Activated CD8-positive, alpha-beta memory T cell treated with anti-CD3 and anti-CD28 coated beads for 4 hours (primary cell): ENCODE data around the gene GRIK1.

Experiments used
- DNase-seq, 2 donors: peaks; one replicate each; pipeline ENCODE4 v3.0.0-alpha.2; 2020; ENCODE audit warnings: low read depth in 2 of 2

The GRIK1 gene

GRCh38 chr21:29529139-29529538 is 410.7 kb downstream of the GRIK1 start:
- DNase-seq, result no peak

GRCh38 chr21:29526545-29526944 is 413.3 kb downstream of the GRIK1 start:
- DNase-seq, result no peak

- DNase-seq, result no peak
Measured at GRCh38 chr21:29524055-29524454, 415.7 kb downstream of the GRIK1 start.

DNA sequence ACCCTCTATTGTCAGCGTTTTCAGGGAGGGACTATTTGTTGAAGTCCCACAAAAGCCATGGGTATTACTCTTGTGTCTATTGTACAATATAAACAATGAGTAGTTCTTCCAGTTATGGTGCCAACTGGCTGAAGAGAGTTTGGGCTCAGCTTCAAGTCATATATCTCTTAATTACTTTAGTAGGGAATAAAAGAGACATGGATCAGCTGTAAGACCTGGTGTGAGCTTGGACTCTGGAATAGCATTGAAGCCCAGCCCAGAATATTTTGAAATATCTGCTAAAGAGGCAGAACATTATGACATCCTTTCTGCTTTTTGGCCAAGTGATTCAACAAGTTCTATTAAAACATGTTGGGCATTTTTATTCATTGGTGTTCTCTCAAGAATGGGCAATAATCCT is 416.1 kb downstream of the GRIK1 start:
- DNase-seq, result no peak

DNA sequence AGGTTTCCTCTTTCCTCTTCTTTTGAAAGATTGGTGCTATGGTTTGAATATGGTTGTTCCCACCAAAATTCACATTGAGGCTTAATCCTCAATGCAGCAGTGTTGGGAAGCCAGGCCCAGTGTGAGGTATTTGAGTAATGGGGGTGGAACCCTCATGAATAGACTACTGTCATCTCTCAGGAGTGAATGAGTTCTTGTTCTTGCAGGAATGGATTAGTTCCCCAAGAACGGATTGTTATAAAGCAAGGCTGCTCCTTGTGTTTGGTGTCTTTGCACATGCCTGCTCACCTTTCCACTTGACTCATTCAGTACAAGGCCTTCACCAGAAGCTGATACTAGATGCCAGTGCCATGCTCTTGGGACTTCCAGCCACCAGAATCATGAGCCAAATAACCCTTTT is 417.9 kb downstream of the GRIK1 start:
- no peak for DNase-seq

- no peak for DNase-seq
Measured at GRCh38 chr21:29520171-29520570, 419.6 kb downstream of the GRIK1 start.

DNA sequence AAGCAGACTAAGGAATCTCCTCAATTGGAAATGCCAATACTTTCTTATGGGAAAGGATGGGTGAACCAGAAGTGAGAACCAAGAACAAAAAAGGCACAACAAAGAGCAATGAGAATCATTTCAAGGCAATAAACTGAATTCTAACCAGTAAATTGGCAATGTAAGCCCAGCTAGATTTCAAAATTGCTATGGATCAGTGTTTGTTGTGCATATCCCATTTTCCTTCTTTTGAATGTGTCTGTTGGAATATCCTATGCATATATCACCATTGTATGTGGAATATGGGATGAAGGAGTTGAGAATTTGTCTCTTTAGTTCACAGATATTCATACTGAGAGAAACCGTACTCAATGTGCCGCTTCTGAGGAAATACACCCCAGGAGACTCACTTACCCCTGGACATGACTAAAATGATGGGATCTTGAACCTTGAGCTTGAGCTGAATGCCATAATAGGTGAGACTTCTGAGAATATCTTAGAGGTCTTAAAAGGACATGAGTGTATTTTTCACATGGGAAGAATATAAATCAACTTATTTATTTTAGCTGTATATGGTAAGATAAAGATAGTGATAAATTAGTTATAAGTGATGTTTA is 425.0 kb downstream of the GRIK1 start:
- DNase-seq, result no peak

DNA sequence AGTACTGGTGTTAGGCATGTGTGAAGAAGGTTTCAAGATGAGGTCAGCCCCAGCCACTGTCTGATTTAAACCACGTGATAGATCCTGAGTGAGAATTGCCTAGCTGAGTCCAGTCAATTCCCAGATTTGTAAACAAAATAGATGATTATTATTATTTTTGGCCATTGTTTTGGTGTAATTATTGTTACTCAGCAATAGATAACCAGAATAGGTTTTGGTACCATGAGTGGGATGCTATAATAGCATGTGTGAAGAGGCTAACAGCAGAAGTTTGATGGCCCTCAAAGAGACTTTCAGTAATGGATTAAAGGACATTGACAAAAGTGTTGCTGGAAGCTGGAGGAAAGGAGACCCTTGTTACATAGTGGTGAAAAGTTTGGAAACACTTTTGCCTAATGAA is 426.3 kb downstream of the GRIK1 start:
- DNase-seq, result no peak

GRCh38 chr21:29511096-29511495 is 428.7 kb downstream of the GRIK1 start:
- DNase-seq, result no peak

GRCh38 chr21:29509121-29509520 is 430.7 kb downstream of the GRIK1 start:
- no peak for DNase-seq

DNA sequence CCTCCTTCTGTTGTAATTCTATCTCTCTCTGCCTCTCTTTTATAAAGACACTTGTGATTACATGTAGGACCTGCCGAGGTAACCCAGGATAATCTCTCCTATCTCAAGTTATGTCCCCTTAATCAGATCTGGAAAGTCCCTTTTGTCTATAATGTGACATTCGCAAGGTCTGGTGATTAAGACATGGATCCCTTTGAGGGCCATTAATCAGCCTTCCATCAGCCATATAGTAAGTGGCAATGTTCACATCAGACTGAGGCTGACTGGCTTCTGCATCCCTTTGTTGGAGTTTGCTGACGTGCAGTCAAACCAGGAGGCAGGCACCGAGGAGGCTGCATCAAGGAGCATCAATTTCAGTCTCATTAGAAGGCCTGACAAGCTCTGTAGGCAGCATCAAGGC is 431.5 kb downstream of the GRIK1 start:
- DNase-seq, result no peak

GRCh38 chr21:29506947-29507346 is 432.8 kb downstream of the GRIK1 start:
- no peak for DNase-seq

DNA sequence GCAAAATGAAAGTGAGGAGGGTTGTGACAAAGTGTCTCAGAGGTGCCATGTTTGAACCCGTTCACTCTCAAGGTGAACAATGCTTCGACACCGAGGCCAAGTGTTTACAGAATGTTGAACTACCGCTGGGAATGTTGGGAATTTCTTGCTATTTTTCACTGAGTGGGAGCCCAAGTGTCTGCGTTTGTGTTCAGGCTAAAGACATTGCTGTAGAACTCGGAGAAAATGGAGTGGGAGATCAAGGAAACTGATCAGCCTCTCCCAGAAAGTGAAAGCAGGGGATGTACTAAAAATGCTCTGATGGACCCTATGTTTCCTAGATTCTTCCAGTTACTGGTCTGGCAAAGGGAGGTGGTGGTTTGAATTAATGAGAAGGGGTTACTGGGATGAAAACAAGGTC is 433.6 kb downstream of the GRIK1 start:
- no peak for DNase-seq

GRCh38 chr21:29504751-29505321 is 435.0 kb downstream of the GRIK1 start:
- DNase-seq, result no peak

DNA sequence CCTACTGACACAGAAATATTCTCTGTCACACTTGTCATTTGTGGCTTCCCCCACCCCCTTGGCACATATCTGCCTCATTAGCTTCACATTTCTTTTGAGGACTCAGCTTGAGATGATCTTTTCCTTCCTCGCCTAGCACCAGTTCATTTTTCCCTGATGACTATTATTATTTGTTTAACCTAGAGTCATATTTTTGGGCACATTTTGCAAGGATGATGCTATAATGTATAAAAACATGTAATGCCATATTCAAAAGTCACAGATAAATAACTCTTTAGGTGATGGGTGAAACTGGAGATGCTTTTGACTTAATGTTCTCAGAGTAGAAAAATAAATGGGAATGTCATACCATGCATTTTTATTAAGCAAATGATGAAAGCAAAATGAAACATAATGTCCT is 438.3 kb downstream of the GRIK1 start:
- no peak for DNase-seq

DNA sequence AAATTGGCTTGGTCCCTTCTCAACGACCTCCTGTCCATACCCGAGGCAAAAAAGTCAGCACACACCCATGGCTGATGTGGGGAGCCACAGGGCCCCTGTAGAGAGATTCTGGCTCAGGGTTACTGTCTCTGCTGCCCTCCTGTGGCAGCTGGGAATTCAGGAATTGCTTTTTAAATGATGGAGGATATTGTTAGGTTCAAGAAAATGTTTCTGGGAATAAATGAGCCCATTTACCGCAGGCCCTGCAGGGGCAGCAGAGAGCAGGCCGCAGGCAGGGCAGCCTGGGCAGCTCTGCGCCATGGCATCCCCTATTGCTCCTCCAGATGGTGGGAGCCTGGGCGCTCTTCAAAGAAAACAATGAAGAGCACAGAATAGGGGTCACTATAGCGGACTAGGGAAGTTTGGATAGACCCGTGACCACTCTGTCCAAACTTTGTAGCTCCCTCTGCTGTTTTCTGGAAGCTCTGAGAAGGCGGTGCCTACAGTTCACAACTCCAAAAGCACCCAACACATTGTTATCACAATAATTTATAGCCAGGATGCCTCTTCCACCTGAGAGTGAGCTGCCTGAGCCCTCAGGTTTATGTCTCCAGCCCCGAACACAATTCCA is 440.0 kb downstream of the GRIK1 start:
- DNase-seq, result no peak

DNA sequence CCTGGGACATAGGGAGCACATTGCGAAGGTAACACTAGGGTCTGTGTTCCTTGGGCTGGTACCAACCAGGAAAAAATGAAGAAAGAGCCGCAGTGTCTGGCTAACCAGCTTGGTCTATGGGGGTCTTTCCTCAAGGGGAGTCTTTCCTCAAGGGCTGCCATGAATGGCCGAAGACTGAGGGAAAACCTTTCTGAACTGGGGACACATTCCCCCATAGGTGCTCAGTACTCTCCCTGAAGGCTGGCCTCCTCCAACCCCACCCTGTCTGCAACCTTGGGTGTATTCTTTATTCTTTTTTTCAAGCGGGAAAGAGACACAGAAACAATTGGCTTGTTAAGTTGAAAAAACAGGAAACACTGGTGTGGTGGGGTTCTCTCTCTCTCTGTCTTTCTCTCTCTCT is 440.6 kb downstream of the GRIK1 start:
- DNase-seq, result no peak

DNA sequence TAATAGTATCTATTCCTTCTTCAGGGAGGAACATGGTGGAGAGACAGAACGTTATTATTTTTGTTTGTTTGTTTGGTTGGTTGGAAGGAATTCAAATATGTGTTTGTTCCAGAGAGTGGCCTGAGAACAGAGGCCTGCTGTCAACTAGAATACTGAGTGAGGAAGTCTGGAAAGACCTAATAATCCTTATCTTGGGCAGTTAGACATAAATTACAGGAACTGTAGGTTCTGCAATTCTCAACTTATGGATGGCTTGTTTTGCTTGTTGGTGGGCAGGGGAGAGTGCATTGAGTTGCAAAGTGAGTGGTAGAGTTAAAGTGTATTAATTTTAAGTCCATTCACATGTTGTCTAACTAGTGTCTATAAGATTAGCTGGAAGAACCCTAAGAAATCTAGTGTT is 443.5 kb downstream of the GRIK1 start:
- no peak for DNase-seq

DNA sequence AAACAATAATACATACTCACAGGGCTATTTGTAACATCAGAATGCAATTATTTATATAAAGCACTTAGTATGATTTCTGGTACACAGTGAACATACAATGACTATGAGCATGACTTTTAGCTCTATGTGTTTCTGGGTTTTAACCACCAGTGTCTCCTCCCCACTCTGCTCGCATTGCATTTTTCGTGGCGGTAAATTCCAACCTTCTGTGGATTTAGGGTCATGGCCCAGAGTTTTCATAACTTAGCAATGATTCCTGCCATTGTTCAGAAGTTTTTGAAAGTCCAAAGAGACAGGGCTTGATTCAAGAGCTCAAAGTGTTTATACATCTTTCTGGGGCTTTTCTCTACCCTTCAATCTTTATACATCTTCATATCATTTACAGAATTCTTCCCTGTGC is 449.8 kb downstream of the GRIK1 start:
- no peak for DNase-seq

- DNase-seq, result no peak
Measured at GRCh38 chr21:29487154-29487553, 452.6 kb downstream of the GRIK1 start.
